SU-DHL-6 (cell line): ENCODE data around the gene TWSG1.

Source experiments
- EZH2phosphoT487 ChIP-seq: fragments of 200-600 bp; sonication (generic), shearing (Covaris generic); conservative IDR thresholded peaks from 2 replicates; pipeline ENCODE4 v1.6.1; 2018; ENCODE audit warnings: mild to moderate bottlenecking, antibody characterized with exemption, low read length, moderate library complexity, mixed read lengths
- TF ChIP-seq, protein P1 (sequence below): fragments of 200-600 bp; sonication (generic); IDR thresholded peaks from one replicate; pipeline ENCODE4 v1.5.1; 2017; ENCODE audit warnings: antibody characterized with exemption, mild to moderate bottlenecking, low read length, moderate library complexity; ENCODE audit not compliant: insufficient read depth, poor library complexity, severe bottlenecking

DNA sequence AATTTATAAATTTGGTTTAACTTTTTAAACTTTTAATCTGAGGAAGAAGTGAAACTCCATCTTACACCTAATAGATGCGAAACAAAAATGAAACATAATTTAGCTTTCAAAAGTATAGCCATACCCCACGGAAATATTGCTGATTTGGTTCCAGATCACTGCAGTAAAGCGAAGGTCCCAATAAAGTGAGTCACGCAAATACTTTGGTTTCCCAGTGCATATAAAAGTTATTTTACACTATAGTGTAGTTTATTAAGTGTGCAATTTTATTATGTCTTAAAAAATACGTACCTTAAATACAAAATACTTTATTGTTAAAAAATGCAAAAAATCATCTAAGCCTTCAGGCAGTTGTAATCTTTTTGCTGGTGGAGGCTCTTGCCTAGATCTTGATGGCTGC is 55.1 kb downstream of the TWSG1 start:
- TF ChIP-seq, protein P1, sequence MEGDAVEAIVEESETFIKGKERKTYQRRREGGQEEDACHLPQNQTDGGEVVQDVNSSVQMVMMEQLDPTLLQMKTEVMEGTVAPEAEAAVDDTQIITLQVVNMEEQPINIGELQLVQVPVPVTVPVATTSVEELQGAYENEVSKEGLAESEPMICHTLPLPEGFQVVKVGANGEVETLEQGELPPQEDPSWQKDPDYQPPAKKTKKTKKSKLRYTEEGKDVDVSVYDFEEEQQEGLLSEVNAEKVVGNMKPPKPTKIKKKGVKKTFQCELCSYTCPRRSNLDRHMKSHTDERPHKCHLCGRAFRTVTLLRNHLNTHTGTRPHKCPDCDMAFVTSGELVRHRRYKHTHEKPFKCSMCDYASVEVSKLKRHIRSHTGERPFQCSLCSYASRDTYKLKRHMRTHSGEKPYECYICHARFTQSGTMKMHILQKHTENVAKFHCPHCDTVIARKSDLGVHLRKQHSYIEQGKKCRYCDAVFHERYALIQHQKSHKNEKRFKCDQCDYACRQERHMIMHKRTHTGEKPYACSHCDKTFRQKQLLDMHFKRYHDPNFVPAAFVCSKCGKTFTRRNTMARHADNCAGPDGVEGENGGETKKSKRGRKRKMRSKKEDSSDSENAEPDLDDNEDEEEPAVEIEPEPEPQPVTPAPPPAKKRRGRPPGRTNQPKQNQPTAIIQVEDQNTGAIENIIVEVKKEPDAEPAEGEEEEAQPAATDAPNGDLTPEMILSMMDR, result no peak
- no peak for TF ChIP-seq EZH2phosphoT487
